GM19043 (cell line): Measurements from ENCODE around the gene SATB1.
A peak's percentile ranks its signal among the peaks of the same experiment; 100 is the strongest.

Source experiments
- ATAC-seq: cut with Tn5 transposase; IDR thresholded peaks from one replicate; pipeline ENCODE4 v1.9.1; 2021; ENCODE audit warnings: low read depth; ENCODE audit not compliant: unreplicated experiment

Gene SATB1

GRCh38 chr3:18432752-18433151, 7.6 kb upstream of the SATB1 start:
- ATAC-seq: no peak

- ATAC-seq: no peak
Measured at GRCh38 chr3:18431266-18431665, 6.1 kb upstream of the SATB1 start.

GRCh38 chr3:18428991-18429745, 4.0 kb upstream of the SATB1 start:
- no peak for ATAC-seq

GRCh38 chr3:18428036-18428435, 2.9 kb upstream of the SATB1 start:
- no peak for ATAC-seq

GRCh38 chr3:18426597-18427193, 1.6 kb upstream of the SATB1 start:
- no peak for ATAC-seq

GRCh38 chr3:18425641-18426257, 610 bp upstream of the SATB1 start:
- ATAC-seq: no peak

GRCh38 chr3:18424213-18424728, 868 bp downstream of the SATB1 start:
- ATAC-seq: no peak

GRCh38 chr3:18423401-18424212, 1.5 kb downstream of the SATB1 start:
- peak; percentile 74 for ATAC-seq

GRCh38 chr3:18422972-18423371, 2.2 kb downstream of the SATB1 start:
- no peak for ATAC-seq

GRCh38 chr3:18420555-18420954, 4.6 kb downstream of the SATB1 start:
- ATAC-seq: no peak

GRCh38 chr3:18419232-18419631, 5.9 kb downstream of the SATB1 start:
- no peak for ATAC-seq

- no peak for ATAC-seq
Measured at GRCh38 chr3:18417904-18418572, 7.1 kb downstream of the SATB1 start.

GRCh38 chr3:18416332-18416731, 8.8 kb downstream of the SATB1 start:
- no peak for ATAC-seq

GRCh38 chr3:18415839-18416238, 9.3 kb downstream of the SATB1 start:
- ATAC-seq: no peak

GRCh38 chr3:18415167-18415566, 10.0 kb downstream of the SATB1 start:
- ATAC-seq: no peak

GRCh38 chr3:18412684-18413083, 12.5 kb downstream of the SATB1 start:
- no peak for ATAC-seq

- ATAC-seq: no peak
Measured at GRCh38 chr3:18411541-18411940, 13.6 kb downstream of the SATB1 start.

GRCh38 chr3:18410205-18410604, 14.9 kb downstream of the SATB1 start:
- ATAC-seq: no peak

- ATAC-seq: no peak
Measured at GRCh38 chr3:18409266-18409665, 15.9 kb downstream of the SATB1 start.

- ATAC-seq: no peak
Measured at GRCh38 chr3:18405141-18405540, 20.0 kb downstream of the SATB1 start.
